ENCODE measurements around the gene LHFPL3.

Gene LHFPL3

GRCh38 chr7:104643587-104644217 lies 315.3 kb downstream of the LHFPL3 start:
- Histone ChIP-seq H4K20me1 (ENCODE audit: insufficient read depth, low read length) (no peaks in the 10 kb centered on the region), H3K79me2 (ENCODE audit: insufficient read depth, low read length) (no peaks in the 10 kb centered on the region), H3K4me2 (ENCODE audit: low read length) (no peak overlapping the region), H3F3A (ENCODE audit: insufficient read depth, low read length) (no peaks in the 10 kb centered on the region), H3K9ac (ENCODE audit: low read length) (no peak overlapping the region), H2AFZ (ENCODE audit: low read length) (no peak overlapping the region), H3K4me1 (ENCODE audit: insufficient read depth, low read length, severe bottlenecking) (no peaks in the 10 kb centered on the region), H3K4me3 (ENCODE audit: low read depth, low read length, poor library complexity, severe bottlenecking) (no peak overlapping the region), H3K9me2 (ENCODE audit: low read depth, low read length) (no peaks in the 10 kb centered on the region), H3K9me3 (ENCODE audit: low read length) (no peaks in the 10 kb centered on the region), H3K36me3 (ENCODE audit: insufficient read depth, low read length) (no peaks in the 10 kb centered on the region), H3K27me3 (ENCODE audit: insufficient read depth, low read length) (no peaks in the 10 kb centered on the region), H3K27ac (ENCODE audit: low read depth, low read length, poor library complexity, severe bottlenecking) (no peak overlapping the region)
- TF ChIP-seq EZH2 (IDR thresholded peaks at IDR 0.05; ENCODE audit: borderline replicate concordance, low read length) (no peak), CTCF (IDR thresholded peaks at IDR 0.05; ENCODE audit: low read length) (peak; percentile 85)

- H2AFZ ChIP-seq (ENCODE audit: low read length) = no peak overlapping the region
- H4K20me1 ChIP-seq (ENCODE audit: insufficient read depth, low read length) = no peaks in the 10 kb centered on the region
- no peaks in the 10 kb centered on the region for H3K36me3 ChIP-seq (ENCODE audit: insufficient read depth, low read length)
- no peak overlapping the region for H3K4me2 ChIP-seq (ENCODE audit: low read length)
- no peaks in the 10 kb centered on the region for H3K4me1 ChIP-seq (ENCODE audit: insufficient read depth, low read length, severe bottlenecking)
- H3K9me2 ChIP-seq (ENCODE audit: low read depth, low read length) = no peaks in the 10 kb centered on the region
- H3K4me3 ChIP-seq (ENCODE audit: low read depth, low read length, poor library complexity, severe bottlenecking) = no peak overlapping the region
- H3K79me2 ChIP-seq (ENCODE audit: insufficient read depth, low read length) = no peaks in the 10 kb centered on the region
- H3K9ac ChIP-seq (ENCODE audit: low read length) = no peak overlapping the region
- H3F3A ChIP-seq (ENCODE audit: insufficient read depth, low read length) = no peaks in the 10 kb centered on the region
- no peaks in the 10 kb centered on the region for H3K27me3 ChIP-seq (ENCODE audit: insufficient read depth, low read length)
- H3K9me3 ChIP-seq (ENCODE audit: low read length) = no peaks in the 10 kb centered on the region
- no peak for TF ChIP-seq EZH2 (IDR thresholded peaks at IDR 0.05; ENCODE audit: borderline replicate concordance, low read length)
- no peak for TF ChIP-seq CTCF (IDR thresholded peaks at IDR 0.05; ENCODE audit: low read length)
- H3K27ac ChIP-seq (ENCODE audit: low read depth, low read length, poor library complexity, severe bottlenecking) = no peak overlapping the region
These were observed 322.7 kb downstream of the LHFPL3 start for GRCh38 chr7:104650991-104651640.

GRCh38 chr7:104652434-104652833 lies 324.0 kb downstream of the LHFPL3 start:
- Histone ChIP-seq H3K27me3 (ENCODE audit: insufficient read depth, low read length) (no peaks in the 10 kb centered on the region), H3K79me2 (ENCODE audit: insufficient read depth, low read length) (no peaks in the 10 kb centered on the region), H3K9ac (ENCODE audit: low read length) (no peak overlapping the region), H3K36me3 (ENCODE audit: insufficient read depth, low read length) (no peaks in the 10 kb centered on the region), H3K9me3 (ENCODE audit: low read length) (no peaks in the 10 kb centered on the region), H3K4me2 (ENCODE audit: low read length) (no peak overlapping the region), H3K4me3 (ENCODE audit: low read depth, low read length, poor library complexity, severe bottlenecking) (no peak overlapping the region), H2AFZ (ENCODE audit: low read length) (no peak overlapping the region), H3F3A (ENCODE audit: insufficient read depth, low read length) (no peaks in the 10 kb centered on the region), H3K27ac (ENCODE audit: low read depth, low read length, poor library complexity, severe bottlenecking) (no peak overlapping the region), H3K9me2 (ENCODE audit: low read depth, low read length) (no peaks in the 10 kb centered on the region), H4K20me1 (ENCODE audit: insufficient read depth, low read length) (no peaks in the 10 kb centered on the region), H3K4me1 (ENCODE audit: insufficient read depth, low read length, severe bottlenecking) (no peaks in the 10 kb centered on the region)
- no peak for TF ChIP-seq CTCF (IDR thresholded peaks at IDR 0.05; ENCODE audit: low read length)
- TF ChIP-seq EZH2 (IDR thresholded peaks at IDR 0.05; ENCODE audit: borderline replicate concordance, low read length) = no peak

Data from OCI-LY1 (cell line).